Measurements from ENCODE around the gene GTF2A1L. TPM values are rescaled to one million over a fixed set of nuclear protein-coding genes. Genes with fewer than 3 reads are reported as not detected.

Gene GTF2A1L
- total RNA-seq, 1 experiment from 2014 or later, result 0.22 TPM

GRCh38 chr2:48590017-48590416, 27.6 kb upstream of the GTF2A1L start (continued):
- TF ChIP-seq EZH2phosphoT487 (IDR thresholded peaks at IDR 0.05; ENCODE audit: borderline replicate concordance), result no peak
- no peak for TF ChIP-seq EGR1 (IDR thresholded peaks at IDR 0.05; ENCODE audit: low read depth)

- Histone ChIP-seq H3K9me2 (ENCODE audit: insufficient read depth) (no peaks in the 10 kb centered on the region), H3K4me1 (ENCODE audit: control insufficient read depth in 1 of 2, insufficient read depth in 2 of 2, low read length in 2 of 2) (no peaks in the 10 kb centered on the region), H3K79me2 (ENCODE audit: insufficient read depth, low read length) (no peaks in the 10 kb centered on the region), H3K36me3 (ENCODE audit: control insufficient read depth in 1 of 2, insufficient read depth in 2 of 2, low read length in 2 of 2) (no peaks in the 10 kb centered on the region), H3K4me2 (ENCODE audit: low read length) (no peak overlapping the region), H3K27me3 (ENCODE audit: insufficient read depth, low read length) (no peaks in the 10 kb centered on the region), H3K9me3 (ENCODE audit: control insufficient read depth in 1 of 2, insufficient read depth in 1 of 2, low read depth in 1 of 2, low read length in 2 of 2) (no peaks in the 10 kb centered on the region), H3K9ac (ENCODE audit: low read length) (no peak overlapping the region), H3K4me3 (replicated peaks in 1 of 2; ENCODE audit: low read depth in 1 of 2, low read length in 2 of 2) (no peak overlapping the region), H2AFZ (ENCODE audit: low read depth, low read length, poor library complexity, severe bottlenecking) (no peak overlapping the region), H3K27ac (ENCODE audit: low read depth, low read length) (no peak overlapping the region), H4K20me1 (ENCODE audit: insufficient read depth) (no peaks in the 10 kb centered on the region)
- CTCF ChIA-PET, result no interaction called here
- BruUV-seq (replicated peaks), result no TSS peak
- RAD21 ChIA-PET (ENCODE audit: low non-redundant PET in 1 of 2, low total read pairs in 2 of 2, uncharacterized antibody in 2 of 2, unreplicated experiment in 2 of 2), result no interaction called here
- ATAC-seq (no peak), DNase-seq (ENCODE audit: low read depth, low spot score) (no peak)
- TF ChIP-seq, protein P1, sequence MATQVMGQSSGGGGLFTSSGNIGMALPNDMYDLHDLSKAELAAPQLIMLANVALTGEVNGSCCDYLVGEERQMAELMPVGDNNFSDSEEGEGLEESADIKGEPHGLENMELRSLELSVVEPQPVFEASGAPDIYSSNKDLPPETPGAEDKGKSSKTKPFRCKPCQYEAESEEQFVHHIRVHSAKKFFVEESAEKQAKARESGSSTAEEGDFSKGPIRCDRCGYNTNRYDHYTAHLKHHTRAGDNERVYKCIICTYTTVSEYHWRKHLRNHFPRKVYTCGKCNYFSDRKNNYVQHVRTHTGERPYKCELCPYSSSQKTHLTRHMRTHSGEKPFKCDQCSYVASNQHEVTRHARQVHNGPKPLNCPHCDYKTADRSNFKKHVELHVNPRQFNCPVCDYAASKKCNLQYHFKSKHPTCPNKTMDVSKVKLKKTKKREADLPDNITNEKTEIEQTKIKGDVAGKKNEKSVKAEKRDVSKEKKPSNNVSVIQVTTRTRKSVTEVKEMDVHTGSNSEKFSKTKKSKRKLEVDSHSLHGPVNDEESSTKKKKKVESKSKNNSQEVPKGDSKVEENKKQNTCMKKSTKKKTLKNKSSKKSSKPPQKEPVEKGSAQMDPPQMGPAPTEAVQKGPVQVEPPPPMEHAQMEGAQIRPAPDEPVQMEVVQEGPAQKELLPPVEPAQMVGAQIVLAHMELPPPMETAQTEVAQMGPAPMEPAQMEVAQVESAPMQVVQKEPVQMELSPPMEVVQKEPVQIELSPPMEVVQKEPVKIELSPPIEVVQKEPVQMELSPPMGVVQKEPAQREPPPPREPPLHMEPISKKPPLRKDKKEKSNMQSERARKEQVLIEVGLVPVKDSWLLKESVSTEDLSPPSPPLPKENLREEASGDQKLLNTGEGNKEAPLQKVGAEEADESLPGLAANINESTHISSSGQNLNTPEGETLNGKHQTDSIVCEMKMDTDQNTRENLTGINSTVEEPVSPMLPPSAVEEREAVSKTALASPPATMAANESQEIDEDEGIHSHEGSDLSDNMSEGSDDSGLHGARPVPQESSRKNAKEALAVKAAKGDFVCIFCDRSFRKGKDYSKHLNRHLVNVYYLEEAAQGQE (IDR thresholded peaks at IDR 0.05; ENCODE audit: low read depth), result no peak
- TF ChIP-seq EGR1 (IDR thresholded peaks at IDR 0.05; ENCODE audit: low read depth), result no peak
- TF ChIP-seq YY1 (IDR thresholded peaks at IDR 0.05; ENCODE audit: extremely low read depth, insufficient replicate concordance, low read depth, low read length), result no peak
- TF ChIP-seq TCF7L2 (IDR thresholded peaks at IDR 0.05; ENCODE audit: borderline replicate concordance, extremely low read depth, insufficient read depth, insufficient read length), result no peak
- no peak for TF ChIP-seq POLR2A (IDR thresholded peaks at IDR 0.05; ENCODE audit: borderline replicate concordance, extremely low read depth, insufficient read depth, insufficient read length)
- TF ChIP-seq ELF1 (IDR thresholded peaks at IDR 0.05; ENCODE audit: borderline replicate concordance, low read depth), result no peak
- no peak for TF ChIP-seq SIN3A (IDR thresholded peaks at IDR 0.05; ENCODE audit: low read depth)
- no peak for TF ChIP-seq ZNF274 (IDR thresholded peaks at IDR 0.05; ENCODE audit: low read depth, low read length)
- TF ChIP-seq SRF (IDR thresholded peaks at IDR 0.05; ENCODE audit: low read depth), result no peak
- TF ChIP-seq POLR2AphosphoS5 (IDR thresholded peaks at IDR 0.05; ENCODE audit: low read depth, low read length), result no peak
- TF ChIP-seq, protein P2, sequence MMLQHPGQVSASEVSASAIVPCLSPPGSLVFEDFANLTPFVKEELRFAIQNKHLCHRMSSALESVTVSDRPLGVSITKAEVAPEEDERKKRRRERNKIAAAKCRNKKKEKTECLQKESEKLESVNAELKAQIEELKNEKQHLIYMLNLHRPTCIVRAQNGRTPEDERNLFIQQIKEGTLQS (IDR thresholded peaks at IDR 0.05), result no peak
- no peak for TF ChIP-seq FOSL1 (IDR thresholded peaks at IDR 0.05; ENCODE audit: low read depth)
- TF ChIP-seq CEBPB (IDR thresholded peaks at IDR 0.05; ENCODE audit: low read depth), result no peak
- TF ChIP-seq ZBTB33 (IDR thresholded peaks at IDR 0.05; ENCODE audit: extremely low read depth, insufficient replicate concordance, low read length), result no peak
- TF ChIP-seq EZH2 (IDR thresholded peaks at IDR 0.05), result no peak
- no peak for TF ChIP-seq CTCF (IDR thresholded peaks at IDR 0.05 in 2 of 3, conservative IDR thresholded peaks at IDR 0.05 in 1 of 3; ENCODE audit: borderline replicate concordance in 1 of 3, insufficient read depth in 1 of 3, low read depth in 2 of 3, low read length in 2 of 3)
- TF ChIP-seq SP1 (IDR thresholded peaks at IDR 0.05; ENCODE audit: low read depth), result no peak
- no peak for TF ChIP-seq ZFX (IDR thresholded peaks at IDR 0.05)
- no peak for TF ChIP-seq JUND (IDR thresholded peaks at IDR 0.05)
- no peak for TF ChIP-seq RAD21 (IDR thresholded peaks at IDR 0.05; ENCODE audit: low read depth)
- POLR2A ChIA-PET, result no interaction called here
- intact Hi-C loops (cut with micrococcal nuclease), result no loop called here
Measured at GRCh38 chr2:48592067-48592466, 25.6 kb upstream of the GTF2A1L start.
